NCI-H1105 (cell line): Measurements from ENCODE around the gene TFR2.
A peak's percentile ranks its signal among the peaks of the same experiment; 100 is the strongest.
"Not testable (repeated sequence)": the region's sequence is repeated elsewhere in the genome, so short reads cannot be mapped to it uniquely, and the experiment has no call there.

Experiments
- DNase-seq: peaks from one replicate; lab custom pipeline; 2025; lab: John Stamatoyannopoulos, UW

TFR2 gene

DNA sequence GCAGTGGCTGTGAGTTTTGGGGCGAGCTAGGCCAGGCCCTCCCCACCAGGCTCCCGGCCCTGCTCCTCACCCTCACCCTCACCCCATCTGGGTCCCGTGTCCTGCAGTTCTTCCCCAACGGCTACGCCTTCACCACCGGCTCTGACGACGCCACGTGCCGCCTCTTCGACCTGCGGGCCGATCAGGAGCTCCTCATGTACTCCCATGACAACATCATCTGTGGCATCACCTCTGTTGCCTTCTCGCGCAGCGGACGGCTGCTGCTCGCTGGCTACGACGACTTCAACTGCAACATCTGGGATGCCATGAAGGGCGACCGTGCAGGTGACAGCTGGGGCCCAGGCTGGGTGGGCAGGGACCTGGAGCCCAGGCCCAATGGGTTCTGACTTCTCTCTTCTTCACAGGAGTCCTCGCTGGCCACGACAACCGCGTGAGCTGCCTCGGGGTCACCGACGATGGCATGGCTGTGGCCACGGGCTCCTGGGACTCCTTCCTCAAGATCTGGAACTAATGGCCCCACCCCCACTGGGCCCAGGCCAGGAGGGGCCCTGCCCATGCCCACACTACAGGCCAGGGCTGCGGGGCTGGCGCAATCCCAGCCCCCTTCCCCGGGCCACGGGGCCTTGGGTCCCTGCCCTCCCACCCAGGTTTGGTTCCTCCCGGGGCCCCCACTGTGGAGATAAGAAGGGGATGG, 37.1 kb upstream of the TFR2 start:
- DNase-seq, result no peak

DNA sequence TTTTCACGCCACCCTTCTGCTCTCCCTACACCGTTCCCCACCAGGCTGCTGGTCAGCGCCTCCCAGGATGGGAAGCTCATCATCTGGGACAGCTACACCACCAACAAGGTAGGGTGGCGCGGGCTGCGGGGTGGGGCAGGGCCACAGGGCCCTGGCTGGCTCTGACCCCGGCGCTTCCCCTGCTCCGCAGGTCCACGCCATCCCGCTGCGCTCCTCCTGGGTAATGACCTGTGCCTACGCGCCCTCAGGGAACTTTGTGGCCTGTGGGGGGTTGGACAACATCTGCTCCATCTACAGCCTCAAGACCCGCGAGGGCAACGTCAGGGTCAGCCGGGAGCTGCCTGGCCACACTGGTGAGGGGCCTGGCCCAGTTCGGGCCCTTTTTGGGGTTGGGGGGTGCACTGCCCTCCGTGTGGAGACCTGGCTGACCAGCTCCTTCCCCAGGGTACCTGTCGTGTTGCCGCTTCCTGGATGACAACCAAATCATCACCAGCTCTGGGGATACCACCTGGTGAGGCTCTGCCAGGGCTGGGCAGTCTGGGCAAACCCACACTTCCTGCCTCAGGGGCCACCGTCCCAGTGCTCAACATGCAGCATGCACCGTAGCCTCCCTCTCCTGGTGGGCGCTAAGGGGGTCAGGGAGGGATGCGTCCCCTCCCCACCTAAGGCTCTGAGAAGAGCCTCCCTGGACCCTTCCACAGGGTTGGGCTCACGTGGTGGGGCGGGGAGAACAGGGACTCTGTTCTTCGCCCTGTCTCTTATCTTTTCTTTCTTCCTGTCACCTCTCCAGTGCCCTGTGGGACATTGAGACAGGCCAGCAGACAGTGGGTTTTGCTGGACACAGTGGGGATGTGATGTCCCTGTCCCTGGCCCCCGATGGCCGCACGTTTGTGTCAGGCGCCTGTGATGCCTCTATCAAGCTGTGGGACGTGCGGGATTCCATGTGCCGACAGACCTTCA, 36.2 kb upstream of the TFR2 start:
- no peak for DNase-seq

DNA sequence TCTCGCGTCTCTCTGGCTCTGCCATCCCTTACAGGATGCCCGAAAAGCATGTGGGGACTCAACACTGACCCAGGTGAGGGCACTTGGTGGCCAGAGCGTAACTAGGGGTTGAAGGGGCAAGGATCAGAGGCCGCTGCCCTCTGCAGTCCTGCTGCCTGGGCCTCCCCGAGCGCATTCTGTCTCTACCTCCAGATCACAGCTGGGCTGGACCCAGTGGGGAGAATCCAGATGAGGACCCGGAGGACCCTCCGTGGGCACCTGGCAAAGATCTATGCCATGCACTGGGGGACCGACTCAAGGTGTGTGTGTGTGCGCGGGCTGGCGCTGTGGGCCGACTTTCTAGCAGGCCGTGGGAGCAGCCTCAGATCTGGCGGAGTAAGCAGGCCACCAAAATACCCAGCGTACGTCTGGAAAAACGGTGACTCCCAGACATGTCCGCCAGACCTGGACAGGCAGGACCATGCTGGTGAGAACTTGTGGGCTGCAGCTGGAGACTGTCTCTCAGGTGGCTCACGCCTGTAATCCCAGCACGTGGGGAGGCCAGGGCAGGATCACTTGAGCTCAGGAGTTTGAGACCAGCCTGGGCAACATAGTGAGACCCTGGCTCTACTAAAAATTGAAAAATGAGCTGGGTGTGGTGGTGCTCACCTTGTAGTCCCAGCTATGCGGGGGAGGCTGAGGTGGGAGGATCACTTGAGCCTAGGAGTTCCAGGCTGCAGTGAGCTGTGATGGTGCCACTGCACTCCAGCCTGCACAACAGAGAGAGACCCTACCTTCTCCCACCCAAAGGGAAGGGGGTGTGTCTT, 35.4 kb upstream of the TFR2 start:
- DNase-seq, result no peak

DNA sequence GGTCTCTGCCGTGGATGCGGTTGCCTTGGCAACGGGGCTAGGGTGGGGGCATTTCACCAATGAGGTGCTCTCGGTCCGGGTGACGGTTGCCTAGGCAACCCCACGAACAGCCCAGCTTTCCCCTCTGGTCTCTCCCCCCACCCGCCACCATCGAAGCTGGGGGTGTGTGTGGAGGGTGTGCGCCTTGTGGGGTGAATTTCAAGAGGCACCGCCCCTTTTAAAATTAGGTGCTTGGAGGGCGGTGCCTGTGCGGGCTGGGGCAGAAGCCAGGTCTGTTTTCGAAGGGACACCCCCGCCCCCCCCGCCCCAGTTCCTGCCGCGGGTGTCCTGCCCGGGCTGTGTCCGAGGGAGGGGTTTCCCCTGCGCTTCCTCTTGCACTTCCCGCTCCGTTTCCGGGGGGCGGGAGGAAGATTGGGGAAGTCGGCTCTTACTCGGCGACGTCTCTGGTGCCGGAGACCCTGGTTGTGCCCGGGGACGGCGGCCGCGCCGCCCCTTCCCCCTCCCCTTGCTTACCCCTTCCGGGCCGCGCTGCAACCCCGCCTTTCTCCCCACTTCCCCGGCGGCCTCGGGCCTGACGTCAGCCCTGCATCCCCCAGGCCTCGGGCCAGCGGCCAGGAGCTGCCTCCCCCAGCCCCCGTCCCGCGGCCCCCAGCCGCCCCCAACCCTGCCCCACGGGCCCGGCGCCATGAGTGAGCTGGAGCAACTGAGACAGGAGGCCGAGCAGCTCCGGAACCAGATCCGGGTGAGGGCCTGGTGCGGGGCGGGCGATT, 34.4 kb upstream of the TFR2 start:
- DNase-seq, result peak; percentile 79

DNA sequence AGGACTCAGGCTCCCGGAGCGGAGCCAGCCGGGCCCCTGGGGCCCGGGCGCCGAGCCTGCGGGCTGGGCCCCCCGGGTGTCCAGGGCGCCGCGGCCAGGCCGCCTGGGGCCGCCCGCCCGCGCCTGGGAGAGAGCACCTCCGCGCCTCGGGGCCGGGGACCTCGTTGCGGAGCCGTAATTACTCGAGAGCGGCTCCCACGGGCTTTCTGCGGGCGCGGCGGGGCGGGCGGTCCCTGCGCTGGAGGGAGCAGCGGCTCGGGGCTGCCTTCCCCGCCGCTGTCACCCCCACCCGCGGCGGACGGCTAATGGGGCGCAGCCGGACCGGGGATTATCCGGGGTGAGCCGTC, 33.7 kb upstream of the TFR2 start:
- DNase-seq, result no peak

DNA sequence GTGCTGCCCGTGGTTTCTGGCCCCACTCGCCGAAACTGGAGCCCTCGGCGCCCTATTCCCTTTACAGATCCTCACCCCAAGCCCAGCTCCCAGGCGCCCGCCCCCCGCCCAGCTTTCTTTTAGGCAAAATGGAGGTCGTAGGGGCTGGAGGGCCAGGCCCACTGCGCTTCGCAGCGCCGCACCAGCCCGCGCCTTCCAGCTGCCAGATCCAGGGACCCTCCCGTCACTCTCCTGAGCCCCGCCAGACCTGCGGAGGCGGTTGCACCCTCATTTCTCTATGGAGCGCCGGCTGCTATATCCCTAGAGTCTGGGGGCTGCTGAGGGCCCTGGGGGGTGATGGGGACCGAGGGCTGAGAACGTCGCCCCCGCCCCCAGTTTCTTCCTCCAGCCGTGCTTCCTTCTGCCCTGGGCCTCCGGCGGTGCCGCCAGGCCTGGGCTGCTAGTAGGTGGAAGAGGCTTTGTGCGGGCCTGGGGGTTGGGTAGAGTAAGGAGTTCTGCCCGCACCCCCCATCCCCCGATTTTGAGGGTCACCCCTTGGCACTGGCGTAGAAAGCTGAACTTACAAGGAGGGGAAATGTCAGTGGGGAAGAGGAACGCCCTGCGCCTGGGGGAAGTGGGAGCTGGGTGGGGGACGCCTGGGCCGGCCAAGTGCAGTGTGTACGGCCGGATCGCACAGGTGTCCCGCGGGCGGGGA, 33.2 kb upstream of the TFR2 start:
- no peak for DNase-seq

DNA sequence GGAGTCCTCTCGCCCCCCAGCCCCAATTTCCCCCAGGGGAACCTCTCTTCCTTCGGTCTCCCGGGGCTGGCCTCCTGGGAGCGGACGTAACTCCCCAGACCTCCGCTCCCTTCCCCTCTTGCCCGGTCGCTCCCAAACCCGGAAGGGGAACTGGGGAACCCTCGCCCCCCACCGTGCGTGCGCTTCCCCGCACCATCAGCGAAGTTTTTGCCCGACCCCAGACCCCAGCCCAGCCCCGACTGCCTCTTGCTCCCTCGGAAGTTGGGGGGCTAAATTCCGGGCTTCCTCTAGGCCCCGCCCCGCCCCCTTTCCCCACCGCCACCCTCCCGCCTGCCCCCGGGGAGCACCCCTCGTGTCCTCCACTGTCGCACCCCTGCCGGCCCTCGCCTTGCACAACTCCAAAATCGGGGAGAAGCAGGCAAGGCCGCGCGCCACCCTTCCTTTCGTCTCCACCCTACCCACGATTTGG, 32.6 kb upstream of the TFR2 start:
- DNase-seq, result no peak

DNA sequence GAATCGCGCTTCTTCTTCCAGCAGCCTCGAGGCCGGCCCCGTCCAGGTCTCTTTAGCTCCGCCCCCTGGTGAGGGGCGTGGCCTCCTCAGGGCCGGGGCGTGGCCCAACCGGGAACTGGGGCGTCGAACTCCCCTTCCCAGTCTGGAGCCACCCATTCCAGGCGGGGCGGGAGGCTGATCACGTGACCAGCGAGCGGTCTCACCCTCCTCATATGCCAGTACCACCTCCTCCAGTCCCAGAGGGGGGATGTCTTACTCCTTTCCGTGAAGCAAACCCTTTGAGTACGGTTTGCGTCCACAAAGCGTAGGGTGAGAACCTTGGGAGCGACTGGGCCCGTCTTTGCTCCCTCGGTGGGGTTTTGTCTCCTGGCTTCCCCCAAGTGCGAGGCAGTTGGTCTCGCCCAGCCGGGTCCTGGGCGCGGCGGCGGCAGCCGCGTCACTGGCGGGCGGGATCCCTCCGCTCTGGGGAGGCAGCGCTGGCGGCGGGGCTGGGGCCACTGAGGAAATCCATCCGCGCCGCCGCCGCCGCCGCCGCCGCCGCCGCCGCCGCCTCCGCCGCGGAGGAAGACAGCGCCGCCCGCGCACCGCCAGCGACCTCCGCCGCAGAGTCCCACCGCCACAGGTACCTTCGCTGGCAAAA, 32.1 kb upstream of the TFR2 start, which contains the start of gene GNB2:
GNB2 (plus strand) TSS at position 439 of the 640 bp plus-strand sequence. CDS start 2,526 bp downstream, outside the sequence.
- DNase-seq, result peak; percentile 94

DNA sequence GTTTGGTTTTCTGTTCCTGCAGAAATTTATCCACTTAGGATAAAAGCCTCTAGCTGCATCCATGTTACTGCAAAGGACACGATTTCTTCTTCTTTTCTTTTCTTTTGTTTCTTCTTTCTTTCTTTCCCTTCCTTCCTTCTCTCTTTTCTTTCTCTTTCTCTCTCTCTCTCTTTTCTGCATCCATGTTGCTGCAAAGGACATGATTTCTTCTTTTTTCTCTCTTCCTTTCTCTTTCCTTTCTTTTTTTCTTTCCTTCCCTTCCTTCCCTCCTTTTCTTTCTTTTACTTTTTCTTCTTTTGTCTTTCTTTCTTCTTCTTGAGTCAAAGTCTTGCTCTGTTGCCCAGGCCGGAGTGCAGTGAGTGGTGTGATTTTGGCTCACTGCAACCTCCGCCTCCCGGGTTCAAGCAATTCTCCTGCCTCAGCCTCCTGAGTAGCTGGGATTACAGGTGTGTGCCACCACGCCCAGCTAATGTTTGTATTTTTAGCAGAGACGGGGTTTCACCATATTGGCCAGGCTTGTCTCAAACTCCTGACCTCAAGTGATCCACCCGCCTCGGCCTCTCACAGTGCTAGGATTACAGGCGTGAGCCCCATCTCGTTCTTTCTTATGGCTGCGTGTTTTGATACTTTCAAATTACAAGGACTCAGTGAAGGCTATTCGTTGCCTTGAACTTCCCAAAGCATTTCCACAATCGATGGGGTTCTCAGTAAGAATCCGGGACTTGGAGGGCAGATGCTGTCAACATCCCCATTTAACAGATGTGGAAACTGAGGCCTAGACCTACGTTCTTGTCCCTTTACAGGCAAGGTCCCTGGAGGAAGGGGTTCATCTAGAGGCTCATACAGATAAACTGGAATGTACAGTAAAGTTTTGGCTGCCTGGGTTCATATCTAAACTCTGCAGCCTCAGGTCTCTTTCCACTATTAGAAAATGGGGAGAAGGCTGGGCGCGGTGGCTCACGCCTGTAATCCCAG, 30.3 kb upstream of the TFR2 start:
- DNase-seq, result no peak

DNA sequence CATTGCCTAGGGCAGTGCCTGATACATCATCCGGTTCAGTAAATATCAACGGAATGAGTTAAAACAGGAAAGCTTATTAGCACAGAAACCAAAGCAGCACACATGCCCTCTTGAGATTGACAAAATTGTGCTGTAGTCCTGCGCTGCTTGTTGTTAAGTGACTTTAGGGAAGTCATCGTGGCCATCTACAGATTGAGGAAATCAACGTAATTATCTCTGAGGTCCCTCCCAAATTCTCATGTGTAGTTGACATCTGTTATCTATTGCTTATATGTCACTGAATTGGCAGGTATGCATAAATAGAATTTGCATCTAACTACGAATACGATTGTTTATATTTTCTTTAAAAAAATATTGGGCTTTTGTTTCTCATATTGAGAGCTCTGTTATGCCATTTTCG, 28.7 kb upstream of the TFR2 start:
- DNase-seq, result no peak

DNA sequence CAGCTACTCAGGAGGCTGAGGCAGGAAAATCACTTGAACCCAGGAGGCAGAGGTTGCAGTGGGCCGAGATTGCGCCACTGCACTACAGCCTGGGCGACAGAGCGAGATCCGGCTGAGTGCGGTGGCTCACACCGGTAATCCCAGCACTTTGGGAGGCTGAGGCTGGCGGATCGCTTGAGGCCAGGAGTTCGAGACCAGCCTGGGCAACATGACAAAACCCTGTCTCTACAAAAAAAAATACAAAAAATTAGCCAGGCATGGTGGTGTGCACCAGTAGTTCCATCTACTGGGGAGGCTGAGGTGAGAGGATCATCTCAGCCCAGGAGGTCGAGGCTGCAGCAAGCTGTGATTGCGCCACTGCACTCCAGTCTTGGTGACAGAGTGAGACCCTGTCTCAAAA, 27.8 kb upstream of the TFR2 start:
- not testable (repeated sequence) for DNase-seq

DNA sequence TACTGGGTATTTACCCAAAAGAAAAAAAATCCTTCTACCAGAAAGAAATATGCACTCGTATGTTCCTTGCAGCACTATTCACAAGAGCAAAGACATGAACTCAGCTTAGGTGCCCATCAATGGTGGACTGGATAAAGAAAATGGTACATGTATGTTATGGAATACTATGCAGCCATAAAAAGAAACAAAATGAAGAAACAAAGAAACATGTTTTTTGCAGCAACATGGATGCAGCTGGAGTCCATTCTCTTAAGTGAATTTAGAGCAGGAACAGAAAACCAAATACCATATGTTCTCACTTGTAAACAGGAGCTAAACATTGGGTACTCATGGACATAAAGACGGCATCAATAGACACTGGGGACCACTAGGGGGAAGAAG, 26.7 kb upstream of the TFR2 start:
- no peak for DNase-seq

DNA sequence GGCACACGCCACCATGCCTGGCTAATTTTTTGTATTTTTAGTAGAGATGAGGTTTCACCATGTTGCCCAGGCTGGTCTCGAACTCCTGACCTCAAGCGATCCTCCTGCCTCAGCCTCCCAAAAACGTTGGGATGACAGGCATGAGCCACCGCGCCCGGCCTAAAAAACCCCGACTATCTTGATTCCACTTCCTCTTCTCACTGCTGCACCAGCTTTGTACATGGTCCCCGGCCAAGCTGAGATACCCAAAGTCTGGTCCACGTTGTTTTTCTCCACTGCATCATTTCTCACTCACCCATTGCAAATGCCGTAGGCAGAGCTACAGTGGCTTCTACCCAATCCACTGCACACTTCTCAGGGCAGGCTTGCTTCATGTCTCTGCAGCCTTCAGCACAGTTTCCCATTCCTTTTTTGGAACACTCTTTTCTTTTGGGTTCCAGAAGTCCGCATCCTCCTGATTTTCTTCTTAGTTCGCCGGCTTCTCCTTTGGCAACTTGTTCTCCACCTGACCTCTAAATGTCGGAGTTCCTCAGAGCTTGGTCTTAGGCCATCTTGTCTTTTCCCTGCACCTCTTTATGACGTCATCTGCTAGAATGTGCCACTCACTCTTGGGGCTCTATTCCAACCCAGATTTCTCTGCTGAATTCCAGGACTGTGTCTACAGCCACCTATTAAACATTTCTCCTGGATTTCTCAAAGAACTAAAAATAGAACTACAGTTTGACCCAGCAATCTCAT, 26.1 kb upstream of the TFR2 start:
- no peak for DNase-seq

DNA sequence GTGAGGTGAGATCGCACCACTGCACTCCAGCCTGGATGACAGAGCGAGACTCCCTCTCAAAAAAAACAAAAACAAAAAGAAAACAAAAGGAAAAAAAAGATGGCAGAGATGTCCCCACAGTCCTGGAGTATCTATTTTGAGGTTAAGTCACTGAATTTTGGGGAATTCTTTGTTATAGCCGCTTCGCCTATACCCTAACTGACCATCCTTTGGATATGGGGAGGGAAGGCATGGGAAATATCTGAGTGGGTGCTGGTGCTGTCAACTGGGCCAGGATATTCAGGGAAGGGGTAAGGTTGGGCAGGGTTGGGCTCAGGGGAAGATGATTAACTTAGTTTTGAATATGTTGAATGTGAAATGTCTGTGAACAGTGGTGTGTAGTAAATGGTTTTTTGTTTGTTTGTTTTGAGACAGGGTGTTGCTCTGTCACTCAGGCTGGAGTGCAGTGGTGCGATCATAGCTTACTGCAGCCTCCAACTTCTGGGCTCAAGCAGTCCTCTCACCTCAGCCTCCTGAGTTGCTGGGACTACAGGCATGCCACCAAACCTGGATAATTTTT, 23.9 kb upstream of the TFR2 start:
- DNase-seq, result no peak

DNA sequence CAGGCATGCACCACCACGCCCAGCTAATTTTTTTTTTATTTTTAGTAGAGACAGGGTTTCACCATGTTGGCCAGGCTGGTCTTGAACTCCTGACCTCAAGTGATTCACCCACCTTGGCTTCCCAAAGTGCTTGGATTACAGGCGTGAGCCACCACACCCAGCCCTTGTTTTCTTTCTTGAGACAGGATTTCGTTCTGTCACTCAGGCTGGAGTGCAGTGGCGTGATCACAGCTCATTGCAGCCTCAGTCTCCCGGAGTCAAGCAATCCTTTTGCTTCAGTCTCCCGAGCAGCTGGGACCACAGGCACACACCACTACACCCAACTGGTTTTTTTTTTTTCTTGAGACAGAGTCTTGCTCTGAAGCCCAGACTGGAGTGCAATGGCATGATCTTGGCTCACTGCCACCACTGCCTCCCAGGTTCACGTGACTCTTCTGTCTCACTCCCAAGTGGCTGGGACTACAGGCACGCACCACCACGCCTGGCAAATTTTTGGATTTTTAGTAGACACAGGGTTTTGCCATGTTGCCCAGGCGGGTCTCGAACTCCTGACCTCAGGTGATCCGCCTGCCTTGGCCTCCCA, 20.9 kb upstream of the TFR2 start:
- DNase-seq, result not testable (repeated sequence)

DNA sequence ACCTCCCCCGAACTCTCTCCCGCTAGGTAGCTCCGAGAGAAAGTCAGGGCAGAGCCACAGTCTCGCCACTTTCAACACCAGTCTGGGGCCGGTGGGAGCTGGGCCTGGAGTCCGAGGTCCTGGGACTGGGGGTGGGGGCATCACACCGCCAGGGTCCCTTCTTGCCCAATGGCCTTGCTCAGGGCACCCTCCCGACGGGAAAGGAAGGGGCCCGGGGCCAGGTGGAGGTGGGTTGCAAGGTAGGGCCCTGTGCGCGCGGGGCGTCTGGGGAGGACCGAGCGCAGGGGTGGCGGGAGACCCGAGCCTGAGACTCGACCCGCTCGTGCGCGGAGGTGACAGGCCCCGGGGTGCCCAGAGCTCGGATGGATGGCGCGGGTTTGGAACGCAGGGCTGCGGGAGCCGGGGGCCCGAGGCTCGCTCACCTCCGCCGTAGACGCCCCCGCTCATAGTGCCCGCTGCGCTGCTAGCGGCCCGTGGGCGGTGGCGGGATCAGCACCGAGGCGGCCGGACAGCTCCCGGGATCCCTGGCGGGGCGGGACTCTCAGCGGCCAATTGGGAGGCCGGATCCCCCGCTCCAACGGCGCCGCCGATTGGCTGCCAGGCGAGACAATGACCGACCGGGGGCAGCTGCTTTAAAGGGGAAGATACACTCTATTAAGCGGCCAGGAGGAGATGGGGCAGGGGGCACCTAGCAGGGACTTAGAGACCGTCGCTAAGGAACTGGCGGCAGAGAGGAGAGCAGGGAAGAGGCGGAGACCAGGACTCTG, 14.7 kb upstream of the TFR2 start, which contains the start of gene ACTL6B:
ACTL6B (minus strand) TSS at position 541 of the 767 bp plus-strand sequence; CDS start at position 447, 94 bp downstream.
- peak; percentile 76 for DNase-seq
